K562 (cell line): ENCODE results near the gene KCTD15. TPM values are rescaled to one million over a fixed set of nuclear protein-coding genes. Genes with fewer than 3 reads are reported as not detected.

Experiments used
- ATAC-seq: fragments of 200-7000 bp; cut with Tn5 transposase; 3 replicates; pipeline ENCODE4 v1.9.1; 2020; ENCODE audit warnings: moderate library complexity
- BruUV-seq: library from RNA; stranded (reverse); fragments of 400-500 nt; replicated peaks from 2 replicates; lab custom pipeline; 2021; lab: Mats Ljungman, UMichigan
- CTCF ChIA-PET: fragments of 300-600 bp; formaldehyde crosslinking; extraction: SDS; loops from one replicate; lab custom pipeline; 2021; ENCODE audit warnings: low intra/inter-chr PET ratio; lab: Yijun Ruan, JAX
- POLR2A ChIA-PET: fragments of 300-600, 350-650 bp; sonication (Branson Sonifier 250); formaldehyde crosslinking; extraction: SDS; loops from one replicate; lab custom pipeline; 2021; ENCODE audit warnings: antibody characterized with exemption, inconsistent platforms; lab: Yijun Ruan, JAX
- DNase-seq, 4 experiments: peaks; one replicate each; pipeline versions ENCODE4 v3.0.0 to v3.0.0-alpha.2; 2011 to 2018; ENCODE audit warnings: low spot score in 3 of 4, mixed read lengths in 3 of 4; ENCODE audit errors: extremely low read depth in 1 of 4
- FAIRE-seq: peaks from 2 replicates; lab custom pipeline; 2011; peaks lifted over from hg19 to GRCh38; lab: Jason Lieb, UNC
- H2AFZ ChIP-seq: 2 replicates; pipeline ENCODE4 v1.6.0; 2011; ENCODE audit warnings: low read depth, low read length, control low read depth, inconsistent platforms
- H3K27ac ChIP-seq: fragments of 200-600 bp; 3 replicates; pipeline ENCODE4 v1.8.0; 2011; ENCODE audit warnings: low read depth, mild to moderate bottlenecking, control low read depth, inconsistent platforms, low read length, moderate library complexity, mixed read lengths; ENCODE audit errors: extremely low read depth
- H3K27me3 ChIP-seq, 2 experiments: fragments of 300-600 bp in 1 of 2; 2 replicates in 1 of 2; 3 replicates in 1 of 2; pipeline versions ENCODE4 v1.6.0 to v1.8.0; 2011; ENCODE audit warnings: inconsistent platforms in 2 of 2, low read length in 2 of 2, mild to moderate bottlenecking in 1 of 2, mixed read lengths in 1 of 2, moderate library complexity in 1 of 2; ENCODE audit not compliant: control insufficient read depth in 2 of 2, insufficient read depth in 2 of 2
- H3K36me3 ChIP-seq: fragments of 300-600 bp; 3 replicates; pipeline ENCODE4 v1.8.0; 2011; ENCODE audit warnings: mild to moderate bottlenecking, low read length, inconsistent platforms; ENCODE audit not compliant: control insufficient read depth, insufficient read depth
- H3K4me1 ChIP-seq, 2 experiments: fragments of 200-600 bp in 1 of 2; replicated peaks in 1 of 2; 2 replicates in 1 of 2; 3 replicates in 1 of 2; pipeline versions ENCODE4 v1.5.1 to v1.8.0; 2011; ENCODE audit warnings: inconsistent platforms in 2 of 2, low read length in 2 of 2, mild to moderate bottlenecking in 1 of 2, mixed read lengths in 1 of 2, moderate library complexity in 1 of 2; ENCODE audit not compliant: control insufficient read depth in 2 of 2, insufficient read depth in 2 of 2
- H3K4me2 ChIP-seq: 2 replicates; pipeline ENCODE4 v1.6.1; 2011; ENCODE audit warnings: low read length, control low read depth, inconsistent platforms, mixed read lengths; ENCODE audit not compliant: insufficient read depth
- H3K4me3 ChIP-seq: fragments of 200-600 bp; sonication (generic), shearing (Covaris generic); 2 replicates; pipeline ENCODE4 v1.5.1; 2016; ENCODE audit warnings: control low read depth, inconsistent platforms
- H3K79me2 ChIP-seq: fragments of 200-600 bp; 3 replicates; pipeline ENCODE4 v1.8.0; 2011; ENCODE audit warnings: low read length, inconsistent platforms; ENCODE audit not compliant: control insufficient read depth, insufficient read depth
- H3K9ac ChIP-seq, 2 experiments: 2 replicates each; pipeline versions ENCODE4 v1.6.0 to v1.6.1; 2011; ENCODE audit warnings: low read depth in 2 of 2, low read length in 2 of 2, control low read depth in 1 of 2, inconsistent platforms in 1 of 2, mild to moderate bottlenecking in 1 of 2, mixed read lengths in 1 of 2; ENCODE audit not compliant: insufficient read depth in 1 of 2
- H3K9me1 ChIP-seq: one replicate; pipeline ENCODE4 v1.6.0; 2011; ENCODE audit warnings: inconsistent platforms, mild to moderate bottlenecking, low read length, moderate library complexity; ENCODE audit not compliant: control insufficient read depth, insufficient read depth
- H3K9me3 ChIP-seq: replicated peaks from 2 replicates; pipeline ENCODE4 v1.5.1; 2011; ENCODE audit warnings: low read depth, low read length, inconsistent platforms; ENCODE audit not compliant: control insufficient read depth, insufficient read depth
- H4K20me1 ChIP-seq: replicated peaks from 2 replicates; pipeline ENCODE4 v1.6.1; 2011; ENCODE audit warnings: low read length, inconsistent platforms, mixed read lengths; ENCODE audit not compliant: control insufficient read depth, insufficient read depth
- CBFB ChIP-seq: sonication (generic); formaldehyde crosslinking; IDR thresholded peaks from 2 replicates; pipeline ENCODE4 v1.4.0; 2020; ENCODE audit warnings: mild to moderate bottlenecking, missing genetic modification reagents
- HMG20B ChIP-seq: fragments of 250-450 bp; sonication (Bioruptor Pico); IDR thresholded peaks from 2 replicates; pipeline ENCODE4 v1.5.0; 2021; ENCODE audit warnings: mild to moderate bottlenecking
- MAZ ChIP-seq, 2 experiments: fragments of 450-650 bp in 1 of 2; sonication (generic) in 1 of 2; formaldehyde crosslinking; IDR thresholded peaks in 1 of 2; conservative IDR thresholded peaks in 1 of 2; 2 replicates each; pipeline versions ENCODE4 v1.4.0 to v1.5.0; 2020; ENCODE audit warnings: mild to moderate bottlenecking in 1 of 2, missing genetic modification reagents in 1 of 2
- NFRKB ChIP-seq: fragments of 450-650 bp; IDR thresholded peaks from 2 replicates; pipeline ENCODE4 v1.6.1; 2016; ENCODE audit warnings: low read depth
- SRF ChIP-seq, 2 experiments: fragments of 250-450, 450-650 bp in 1 of 2; sonication (Bioruptor Pico) in 1 of 2; sonication (generic) in 1 of 2; formaldehyde crosslinking; IDR thresholded peaks; 2 replicates each; pipeline versions ENCODE4 v1.5.0 to v1.5.1; 2020 to 2022; ENCODE audit warnings: mild to moderate bottlenecking in 1 of 2, missing genetic modification reagents in 1 of 2
- TAF15 ChIP-seq: fragments of 200-400 bp; formaldehyde crosslinking; IDR thresholded peaks from 2 replicates; pipeline ENCODE4 v1.6.1; 2017; ENCODE audit warnings: mild to moderate bottlenecking, low read depth, low read length, moderate library complexity
- TGIF2 ChIP-seq: sonication (generic); formaldehyde crosslinking; IDR thresholded peaks from 2 replicates; pipeline ENCODE4 v1.8.1; 2022; ENCODE audit warnings: mild to moderate bottlenecking, missing genetic modification reagents, moderate library complexity
- WGBS: fragments of 100-300 bp; shearing (Covaris generic); methylation state at CpG from one replicate; pipeline ENCODE4 v1.1.6; 2016; ENCODE audit warnings: low coverage, mixed read lengths; ENCODE audit not compliant: insufficient coverage; ENCODE audit errors: missing lambda C conversion rate; 5-methylcytosine and 5-hydroxymethylcytosine counted together
- in situ Hi-C: fragments of 300-500 bp; cut with MboI; formaldehyde crosslinking; loops from 4 replicates; pipeline ENCODE4 v1.15.0; 2018; ENCODE audit warnings: inconsistent platforms, mixed read lengths
- intact Hi-C: fragments of 100-400 bp; cut with micrococcal nuclease; formaldehyde crosslinking; loops from 2 replicates; pipeline ENCODE4 v1.14.2; 2022
- polyA plus RNA-seq, 8 experiments: library from polyadenylated mRNA; depleted of rRNA in 4 of 8; stranded (reverse) in 5 of 8; unstranded in 3 of 8; fragments of >200 nt; fragmentation: Nextera tagmentation in 2 of 8; fragmentation: Illumina TruSeq in 1 of 8; extraction: Ambion mirVana in 2 of 8; extraction: Trizol in 1 of 8; gene quantifications; 2 replicates each; pipeline versions ENCODE4 v1.2.1 to v1.2.3, GENCODE V29; 2011 to 2014; ENCODE audit warnings: inconsistent platforms in 1 of 8, missing spikeins in 1 of 8
- total RNA-seq, 7 experiments: library from RNA; depleted of rRNA in 6 of 7; stranded (reverse); fragments of >200 nt in 6 of 7; fragmentation: Illumina TruSeq in 2 of 7; extraction: Trizol in 2 of 7; gene quantifications; 2 replicates each; pipeline versions ENCODE4 v1.2.1 to v1.2.3, GENCODE V29; 2011 to 2021; ENCODE audit warnings: low replicate concordance in 1 of 7
- TF ChIP-seq, protein P1 (sequence below), 2 experiments: fragments of 450-650 bp; IDR thresholded peaks; 2 replicates each; pipeline ENCODE4 v1.6.1; 2016
- TF ChIP-seq, protein P2 (sequence below), 2 experiments: fragments of 200-800 bp in 1 of 2; sonication (Bioruptor generic) in 1 of 2; sonication (generic) in 1 of 2; formaldehyde crosslinking in 1 of 2; IDR thresholded peaks in 1 of 2; conservative IDR thresholded peaks in 1 of 2; 2 replicates each; pipeline versions ENCODE4 v1.5.0 to v1.6.1; 2016 to 2020; ENCODE audit warnings: missing compliant biosample characterization in 1 of 2, missing genetic modification characterization in 1 of 2, missing genetic modification reagents in 1 of 2

Gene KCTD15
- total and polyA plus RNA-seq, 9 of the 15 experiments (the other 6 are each of a cell fraction or from before 2014, with no cell fraction given), result 1.7 to 49.0 (median 11.8) TPM

DNA sequence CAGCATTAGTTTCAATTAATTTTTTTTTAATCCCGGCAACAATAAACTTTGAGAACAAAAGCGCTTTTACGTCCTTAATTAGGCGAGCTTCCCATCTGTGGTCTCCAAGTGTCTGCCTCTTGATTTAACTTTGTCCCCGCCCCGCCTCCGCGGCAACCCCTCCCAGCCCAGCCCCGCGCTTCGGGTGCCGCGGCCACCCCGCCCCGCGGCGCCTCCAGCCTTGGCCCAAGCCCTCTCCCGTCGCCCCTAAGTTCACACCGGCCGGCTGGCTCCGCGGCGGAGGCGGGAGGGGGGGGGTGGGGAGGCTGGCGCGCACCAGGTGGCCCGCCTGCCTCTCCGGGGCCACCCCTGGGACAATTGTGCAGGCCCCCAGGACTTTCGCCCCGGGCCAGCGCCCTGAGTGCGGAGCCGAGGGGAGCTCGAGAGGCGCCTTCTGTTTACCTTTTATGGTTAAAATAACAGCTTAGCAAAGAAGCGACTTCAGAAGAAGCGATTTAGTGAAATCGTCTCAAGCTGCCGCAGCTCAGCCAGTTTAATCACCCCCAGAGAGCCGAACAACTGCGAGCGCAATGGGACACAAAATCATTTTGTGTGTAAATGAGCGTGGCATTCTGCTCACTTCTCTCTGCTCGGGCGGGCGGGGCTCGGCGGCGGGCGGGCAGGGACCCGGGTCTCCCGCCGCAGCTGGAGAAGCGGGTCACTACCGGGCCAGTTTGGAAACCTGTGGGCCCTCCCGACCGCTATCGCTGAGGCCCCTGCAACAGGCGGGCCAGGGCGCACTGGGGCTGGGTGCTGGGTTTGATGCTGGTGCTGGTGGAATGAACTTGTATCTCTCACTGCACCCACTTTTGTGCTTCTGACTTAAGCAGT, 1.4 kb downstream of the KCTD15 start (continued):
- TF ChIP-seq MAZ (CRISPR knock-in tag; conservative IDR thresholded peaks at IDR 0.05 in 1 of 2, IDR thresholded peaks at IDR 0.05 in 1 of 2) (no peak), HMG20B (CRISPR knock-in tag) (no peak), NFRKB (no peak)
- TF ChIP-seq, protein P1, sequence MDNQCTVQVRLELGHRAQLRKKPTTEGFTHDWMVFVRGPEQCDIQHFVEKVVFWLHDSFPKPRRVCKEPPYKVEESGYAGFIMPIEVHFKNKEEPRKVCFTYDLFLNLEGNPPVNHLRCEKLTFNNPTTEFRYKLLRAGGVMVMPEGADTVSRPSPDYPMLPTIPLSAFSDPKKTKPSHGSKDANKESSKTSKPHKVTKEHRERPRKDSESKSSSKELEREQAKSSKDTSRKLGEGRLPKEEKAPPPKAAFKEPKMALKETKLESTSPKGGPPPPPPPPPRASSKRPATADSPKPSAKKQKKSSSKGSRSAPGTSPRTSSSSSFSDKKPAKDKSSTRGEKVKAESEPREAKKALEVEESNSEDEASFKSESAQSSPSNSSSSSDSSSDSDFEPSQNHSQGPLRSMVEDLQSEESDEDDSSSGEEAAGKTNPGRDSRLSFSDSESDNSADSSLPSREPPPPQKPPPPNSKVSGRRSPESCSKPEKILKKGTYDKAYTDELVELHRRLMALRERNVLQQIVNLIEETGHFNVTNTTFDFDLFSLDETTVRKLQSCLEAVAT (IDR thresholded peaks at IDR 0.05), result 0 out of 4 replicates have a peak, but pooled peaks of 1 of the 2 experiments have one; percentile 21

DNA sequence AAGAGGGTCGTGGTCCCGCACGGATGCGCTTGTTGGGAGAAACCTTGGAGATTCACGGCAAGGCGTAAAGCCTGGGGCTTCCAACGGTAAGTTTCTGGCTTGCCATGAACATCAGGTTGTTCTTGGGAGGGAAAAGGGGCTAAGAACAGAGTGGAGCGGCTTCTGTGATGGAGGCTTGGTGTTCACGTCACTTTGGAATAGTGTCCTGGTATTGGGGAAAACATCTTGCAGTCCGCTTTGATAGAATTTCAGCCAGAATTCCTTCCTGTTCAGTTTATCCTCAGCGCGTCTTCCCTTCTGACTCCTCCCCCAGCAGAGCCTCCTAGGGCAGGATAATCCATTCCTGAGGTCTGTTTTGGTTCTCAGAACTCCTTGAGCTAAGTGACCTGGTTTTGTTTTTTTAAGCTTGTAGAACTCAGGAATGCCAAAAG, 2.0 kb downstream of the KCTD15 start:
- peaks cover 0 to 39% of the 10 kb centered on the region in 2 experiments; a peak in 2 of 5 replicates for H3K4me1 ChIP-seq
- no peak for TF ChIP-seq TAF15
- no peak for TF ChIP-seq SRF (CRISPR knock-in tag; IDR thresholded peaks at IDR 0.05)
- TF ChIP-seq CBFB (CRISPR knock-in tag), result no peak
- no peak for TF ChIP-seq TGIF2 (CRISPR knock-in tag)
- TF ChIP-seq, protein P2, sequence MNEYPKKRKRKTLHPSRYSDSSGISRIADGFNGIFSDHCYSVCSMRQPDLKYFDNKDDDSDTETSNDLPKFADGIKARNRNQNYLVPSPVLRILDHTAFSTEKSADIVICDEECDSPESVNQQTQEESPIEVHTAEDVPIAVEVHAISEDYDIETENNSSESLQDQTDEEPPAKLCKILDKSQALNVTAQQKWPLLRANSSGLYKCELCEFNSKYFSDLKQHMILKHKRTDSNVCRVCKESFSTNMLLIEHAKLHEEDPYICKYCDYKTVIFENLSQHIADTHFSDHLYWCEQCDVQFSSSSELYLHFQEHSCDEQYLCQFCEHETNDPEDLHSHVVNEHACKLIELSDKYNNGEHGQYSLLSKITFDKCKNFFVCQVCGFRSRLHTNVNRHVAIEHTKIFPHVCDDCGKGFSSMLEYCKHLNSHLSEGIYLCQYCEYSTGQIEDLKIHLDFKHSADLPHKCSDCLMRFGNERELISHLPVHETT (CRISPR knock-in tag; conservative IDR thresholded peaks at IDR 0.05 in 1 of 2, IDR thresholded peaks at IDR 0.05 in 1 of 2), result no peak
- no peaks in the 10 kb centered on the region; a peak in 1 of 5 replicates for H3K27me3 ChIP-seq
- H4K20me1 ChIP-seq, result no peaks in the 10 kb centered on the region
- no peaks in the 10 kb centered on the region for H3K9me1 ChIP-seq
- H3K27ac ChIP-seq, result no peak overlapping the region
- no peaks in the 10 kb centered on the region for H3K9me3 ChIP-seq
- H3K4me2 ChIP-seq, result peak overlapping the region; percentile 58; the same call in 1 of the 2 replicates
- no peak overlapping the region for H2AFZ ChIP-seq
- no TSS peak for BruUV-seq
- peaks cover 47% of the 10 kb centered on the region; the same call in 1 of the 3 replicates for H3K36me3 ChIP-seq
- no peak for ATAC-seq
- FAIRE-seq, result no peak
- ChIA-PET CTCF (no interaction called here), POLR2A (interaction anchor here (0.6 to 1.4 kb wide), 4 partner anchors 14 to 165 kb away, joined by 3 to 4 read pairs (median 3); no protein-coding TSS in a partner anchor)
- intact Hi-C loops, result no loop called here
- in situ Hi-C loops, result no loop called here
- H3K4me3 ChIP-seq, result no peak overlapping the region
- peak overlapping the region in 1 of 2 experiments; percentile 76; a peak in 2 of 4 replicates for H3K9ac ChIP-seq
- WGBS, result 91% methylated on average over 12 of the region's 12 CpGs
- peaks cover 5% of the 10 kb centered on the region; the same call in 1 of the 3 replicates for H3K79me2 ChIP-seq
- no peak for DNase-seq
